Activated CD8-positive, alpha-beta memory T cell treated with anti-CD3 and anti-CD28 coated beads for 24 hours (primary cell): ENCODE results near the gene NEAT1.
A peak's percentile ranks its signal among the peaks of the same experiment; 100 is the strongest.

Experiments
- DNase-seq: peaks from one replicate; pipeline ENCODE4 v3.0.0-alpha.2; 2020

NEAT1 gene

GRCh38 chr11:65422633-65423515 lies at the start of gene NEAT1:
Gene NEAT1 (plus strand): TSS chr11:65422798.
- peak; percentile 99 for DNase-seq

GRCh38 chr11:65373839-65374580 lies 48.6 kb upstream of the NEAT1 start:
- DNase-seq: no peak

- DNase-seq: no peak
Measured at GRCh38 chr11:65375012-65375411, 47.6 kb upstream of the NEAT1 start.

GRCh38 chr11:65376138-65376713 lies 46.4 kb upstream of the NEAT1 start:
- DNase-seq: no peak

GRCh38 chr11:65377036-65377435 lies 45.6 kb upstream of the NEAT1 start:
- DNase-seq: no peak

GRCh38 chr11:65377777-65378176 lies 44.8 kb upstream of the NEAT1 start:
- DNase-seq: no peak

- DNase-seq: no peak
Measured at GRCh38 chr11:65378208-65378927, 44.2 kb upstream of the NEAT1 start.

- no peak for DNase-seq
Measured at GRCh38 chr11:65378928-65379638, 43.5 kb upstream of the NEAT1 start.

- no peak for DNase-seq
Measured at GRCh38 chr11:65379698-65380459, 42.7 kb upstream of the NEAT1 start.

- no peak for DNase-seq
Measured at GRCh38 chr11:65380460-65381119, 42.0 kb upstream of the NEAT1 start.

GRCh38 chr11:65381716-65382032 lies 40.9 kb upstream of the NEAT1 start:
- DNase-seq: no peak

- peak; percentile 94 for DNase-seq
Measured at GRCh38 chr11:65382033-65382803, 40.4 kb upstream of the NEAT1 start, which contains the start of gene SLC25A45. Gene SLC25A45 (minus strand): TSS chr11:65382646. CDS start chr11:65381951, 695 bp downstream.

GRCh38 chr11:65382804-65383368 lies 39.7 kb upstream of the NEAT1 start:
- no peak for DNase-seq

- DNase-seq: no peak
Measured at GRCh38 chr11:65383778-65384177, 38.8 kb upstream of the NEAT1 start.

GRCh38 chr11:65384301-65384889 lies 38.2 kb upstream of the NEAT1 start:
- no peak for DNase-seq

- peak; percentile 94 for DNase-seq
Measured at GRCh38 chr11:65386307-65387140, 36.1 kb upstream of the NEAT1 start, which contains the start of gene FRMD8. Gene FRMD8 (plus strand): TSS chr11:65386637. CDS start chr11:65387037, 400 bp downstream.

GRCh38 chr11:65388731-65389130 lies 33.9 kb upstream of the NEAT1 start:
- no peak for DNase-seq

GRCh38 chr11:65389294-65389980 lies 33.2 kb upstream of the NEAT1 start:
- no peak for DNase-seq
